Measurements from ENCODE around the gene ZFYVE26. TPM values are rescaled to one million over a fixed set of nuclear protein-coding genes. Genes with fewer than 3 reads are reported as not detected.

The ZFYVE26 gene
- total and polyA plus RNA-seq, 4 donors: 14.0 to 20.3 (median 15.5) TPM

DNA sequence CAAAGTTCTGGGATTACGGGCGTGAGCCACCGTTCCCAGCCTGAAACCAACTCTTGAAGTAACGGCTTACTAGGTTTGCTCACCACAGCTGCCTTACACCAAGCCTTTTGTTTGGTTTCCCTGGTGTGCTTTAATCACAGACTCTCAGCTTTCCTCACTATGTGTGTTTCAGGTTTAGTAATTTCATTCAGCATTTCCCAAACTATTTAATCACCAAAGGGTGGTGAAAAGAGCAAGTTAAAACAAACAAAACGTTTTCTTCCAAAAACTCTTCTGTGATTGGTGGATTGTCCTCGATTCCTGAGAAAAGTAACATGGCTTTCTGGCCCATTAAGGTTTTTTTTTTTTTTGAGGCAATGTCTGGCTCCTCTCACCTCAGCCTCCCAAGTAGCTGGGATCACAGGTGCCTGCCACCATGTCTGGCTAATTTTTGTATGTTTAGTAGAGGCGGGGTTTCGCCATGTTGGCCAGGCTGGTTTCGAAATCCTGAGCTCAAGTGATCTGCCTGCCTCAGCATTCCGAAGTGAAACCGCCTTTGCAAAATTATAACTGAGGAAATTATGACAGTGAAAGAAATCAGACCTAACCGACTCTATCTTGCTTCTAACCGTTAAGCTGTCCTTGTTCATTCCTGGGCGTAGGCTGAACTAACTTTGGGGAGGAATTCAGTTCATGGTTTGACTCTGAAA lies 1.5 kb upstream of the ZFYVE26 start:
- Histone ChIP-seq H3K27me3 (ENCODE audit: control insufficient read depth, insufficient read depth, low read length) (no peaks in the 10 kb centered on the region), H3K27ac (ENCODE audit: low read depth, low read length) (no peak overlapping the region), H3K4me1 (ENCODE audit: control insufficient read depth, insufficient read depth, low read length) (peaks cover 12% of the 10 kb centered on the region), H3K36me3 (ENCODE audit: control insufficient read depth, insufficient read depth, low read length) (no peaks in the 10 kb centered on the region), H3K4me3 (ENCODE audit: low read depth, low read length) (no peak overlapping the region), H3K9me3 (ENCODE audit: control insufficient read depth, insufficient read depth, low read length) (no peaks in the 10 kb centered on the region)
- no peak for DNase-seq (ENCODE audit: low read depth in 4 of 6, low spot score in 6 of 6)
- 93% methylated on average over 7 of the region's 14 CpGs for WGBS (ENCODE audit: insufficient coverage)

DNA sequence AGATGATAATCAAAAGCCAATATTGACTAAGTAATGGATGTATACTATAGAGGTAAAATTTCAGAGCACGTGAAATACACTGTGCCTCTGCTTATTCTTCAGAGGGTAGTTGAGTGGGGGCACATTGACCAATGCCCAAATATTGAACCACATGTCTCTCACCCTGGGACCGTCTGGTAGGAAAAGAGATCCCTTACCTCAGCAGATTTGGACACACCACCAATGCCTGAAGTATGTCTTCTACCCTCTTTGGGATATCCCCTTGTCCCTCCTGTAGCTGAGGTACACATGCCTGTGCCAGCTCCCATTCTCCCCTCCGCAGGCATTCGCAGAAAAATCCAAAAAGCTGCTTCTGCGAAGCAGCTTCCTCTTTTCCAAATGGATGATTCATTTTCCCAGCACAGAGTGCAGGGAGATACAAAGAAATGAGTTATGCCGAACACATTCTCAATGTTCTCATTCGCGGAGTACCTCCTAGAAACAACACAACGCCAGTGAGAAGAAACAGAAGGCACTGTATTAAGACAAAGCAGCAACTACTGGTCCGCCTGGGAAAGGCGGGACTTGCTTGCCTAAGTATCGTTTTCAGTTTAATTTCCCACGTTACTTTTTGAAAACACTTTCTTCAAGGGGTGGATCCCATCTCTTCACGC lies 691 bp downstream of the ZFYVE26 start:
- Histone ChIP-seq H3K9me3 (ENCODE audit: control insufficient read depth, insufficient read depth, low read length) (no peaks in the 10 kb centered on the region), H3K4me1 (ENCODE audit: control insufficient read depth, insufficient read depth, low read length) (peaks cover 12% of the 10 kb centered on the region), H3K36me3 (ENCODE audit: control insufficient read depth, insufficient read depth, low read length) (no peaks in the 10 kb centered on the region), H3K4me3 (ENCODE audit: low read depth, low read length) (peak overlapping the region; percentile 83), H3K27me3 (ENCODE audit: control insufficient read depth, insufficient read depth, low read length) (no peaks in the 10 kb centered on the region), H3K27ac (ENCODE audit: low read depth, low read length) (peak overlapping the region; percentile 83)
- DNase-seq (ENCODE audit: low read depth in 4 of 6, low spot score in 6 of 6): peak in 3 of 6 donors; percentile 11 to 56 (median 39)
- 5% methylated on average over 9 of the region's 14 CpGs for WGBS (ENCODE audit: insufficient coverage)

DNA sequence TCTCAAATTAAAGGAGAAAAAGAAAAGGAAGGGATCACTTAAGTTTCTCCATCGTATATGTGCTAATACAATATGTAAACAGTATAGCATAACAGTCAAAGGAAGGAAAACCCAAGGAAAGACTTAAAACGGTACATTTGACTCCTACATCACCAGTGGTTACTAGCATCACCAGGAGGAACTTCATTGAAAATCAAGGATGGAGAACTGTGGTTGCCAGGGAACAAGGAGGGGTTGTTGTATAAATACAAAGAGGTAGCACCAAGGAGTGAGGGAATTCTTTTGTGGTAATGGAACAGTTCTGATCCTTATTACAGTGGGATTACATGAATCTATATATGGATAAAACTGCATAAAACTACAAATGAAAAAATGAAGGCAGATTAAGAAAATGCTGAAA lies 1.6 kb downstream of the ZFYVE26 start:
- H3K4me3 ChIP-seq (ENCODE audit: low read depth, low read length): no peak overlapping the region
- WGBS (ENCODE audit: insufficient coverage): no CpG with 5 or more reads among the region's 2 CpGs

GRCh38 chr14:67806246-67806645 lies 10.1 kb downstream of the ZFYVE26 start:
- no peaks in the 10 kb centered on the region for H3K9me3 ChIP-seq (ENCODE audit: control insufficient read depth, insufficient read depth, low read length)
- no peak overlapping the region for H3K4me3 ChIP-seq (ENCODE audit: low read depth, low read length)
- no peak for DNase-seq (ENCODE audit: low read depth in 4 of 6, low spot score in 6 of 6)
- 93% methylated on average over 2 of the region's 3 CpGs for WGBS (ENCODE audit: insufficient coverage)
- H3K27ac ChIP-seq (ENCODE audit: low read depth, low read length): no peak overlapping the region
- no peaks in the 10 kb centered on the region for H3K27me3 ChIP-seq (ENCODE audit: control insufficient read depth, insufficient read depth, low read length)
- H3K36me3 ChIP-seq (ENCODE audit: control insufficient read depth, insufficient read depth, low read length): peaks cover 61% of the 10 kb centered on the region
- no peaks in the 10 kb centered on the region for H3K4me1 ChIP-seq (ENCODE audit: control insufficient read depth, insufficient read depth, low read length)

More for the DNA sequence above, 1.6 kb downstream of the ZFYVE26 start:
- Histone ChIP-seq H3K36me3 (ENCODE audit: control insufficient read depth, insufficient read depth, low read length) (peaks cover 1% of the 10 kb centered on the region), H3K9me3 (ENCODE audit: control insufficient read depth, insufficient read depth, low read length) (no peaks in the 10 kb centered on the region), H3K27ac (ENCODE audit: low read depth, low read length) (no peak overlapping the region), H3K4me1 (ENCODE audit: control insufficient read depth, insufficient read depth, low read length) (peaks cover 12% of the 10 kb centered on the region), H3K27me3 (ENCODE audit: control insufficient read depth, insufficient read depth, low read length) (no peaks in the 10 kb centered on the region)
- DNase-seq (ENCODE audit: low read depth in 4 of 6, low spot score in 6 of 6): no peak

DNA sequence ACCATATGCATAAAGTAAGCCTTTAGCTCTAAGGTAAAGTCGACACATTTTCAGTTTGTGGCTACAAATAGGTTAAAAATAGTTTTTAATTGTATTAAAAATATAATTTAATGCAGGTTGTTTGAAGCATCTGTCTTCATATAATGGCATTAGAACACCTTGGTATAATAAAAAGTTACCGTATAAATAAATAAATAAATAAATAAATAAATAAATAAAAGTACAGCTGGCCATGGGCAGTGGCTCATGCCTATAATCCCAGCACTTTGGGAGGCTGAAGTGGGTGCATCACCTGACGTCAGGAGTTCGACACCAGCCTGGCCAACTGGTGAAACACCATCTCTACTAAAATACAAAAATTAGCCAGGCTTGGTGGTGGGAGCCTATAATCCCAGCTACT lies 15.6 kb downstream of the ZFYVE26 start:
- H3K36me3 ChIP-seq (ENCODE audit: control insufficient read depth, insufficient read depth, low read length): peaks cover 66% of the 10 kb centered on the region
- H3K27ac ChIP-seq (ENCODE audit: low read depth, low read length): no peak overlapping the region
- no peak for DNase-seq (ENCODE audit: low read depth in 4 of 6, low spot score in 6 of 6)
- H3K27me3 ChIP-seq (ENCODE audit: control insufficient read depth, insufficient read depth, low read length): no peaks in the 10 kb centered on the region
- H3K9me3 ChIP-seq (ENCODE audit: control insufficient read depth, insufficient read depth, low read length): no peaks in the 10 kb centered on the region
- H3K4me1 ChIP-seq (ENCODE audit: control insufficient read depth, insufficient read depth, low read length): no peaks in the 10 kb centered on the region
- H3K4me3 ChIP-seq (ENCODE audit: low read depth, low read length): no peak overlapping the region
- no CpG with 5 or more reads among the region's 4 CpGs for WGBS (ENCODE audit: insufficient coverage)

GRCh38 chr14:67798731-67799130 lies 17.7 kb downstream of the ZFYVE26 start:
- Histone ChIP-seq H3K4me3 (ENCODE audit: low read depth, low read length) (no peak overlapping the region), H3K27me3 (ENCODE audit: control insufficient read depth, insufficient read depth, low read length) (no peaks in the 10 kb centered on the region), H3K36me3 (ENCODE audit: control insufficient read depth, insufficient read depth, low read length) (peaks cover 58% of the 10 kb centered on the region), H3K9me3 (ENCODE audit: control insufficient read depth, insufficient read depth, low read length) (no peaks in the 10 kb centered on the region), H3K4me1 (ENCODE audit: control insufficient read depth, insufficient read depth, low read length) (no peaks in the 10 kb centered on the region), H3K27ac (ENCODE audit: low read depth, low read length) (no peak overlapping the region)
- DNase-seq (ENCODE audit: low read depth in 4 of 6, low spot score in 6 of 6): no peak
- WGBS (ENCODE audit: insufficient coverage): 80% methylated on average over 20 of the region's 20 CpGs

GRCh38 chr14:67787673-67788072 lies 28.7 kb downstream of the ZFYVE26 start:
- no CpG with 5 or more reads among the region's 1 CpG for WGBS (ENCODE audit: insufficient coverage)
- H3K9me3 ChIP-seq (ENCODE audit: control insufficient read depth, insufficient read depth, low read length): no peaks in the 10 kb centered on the region

DNA sequence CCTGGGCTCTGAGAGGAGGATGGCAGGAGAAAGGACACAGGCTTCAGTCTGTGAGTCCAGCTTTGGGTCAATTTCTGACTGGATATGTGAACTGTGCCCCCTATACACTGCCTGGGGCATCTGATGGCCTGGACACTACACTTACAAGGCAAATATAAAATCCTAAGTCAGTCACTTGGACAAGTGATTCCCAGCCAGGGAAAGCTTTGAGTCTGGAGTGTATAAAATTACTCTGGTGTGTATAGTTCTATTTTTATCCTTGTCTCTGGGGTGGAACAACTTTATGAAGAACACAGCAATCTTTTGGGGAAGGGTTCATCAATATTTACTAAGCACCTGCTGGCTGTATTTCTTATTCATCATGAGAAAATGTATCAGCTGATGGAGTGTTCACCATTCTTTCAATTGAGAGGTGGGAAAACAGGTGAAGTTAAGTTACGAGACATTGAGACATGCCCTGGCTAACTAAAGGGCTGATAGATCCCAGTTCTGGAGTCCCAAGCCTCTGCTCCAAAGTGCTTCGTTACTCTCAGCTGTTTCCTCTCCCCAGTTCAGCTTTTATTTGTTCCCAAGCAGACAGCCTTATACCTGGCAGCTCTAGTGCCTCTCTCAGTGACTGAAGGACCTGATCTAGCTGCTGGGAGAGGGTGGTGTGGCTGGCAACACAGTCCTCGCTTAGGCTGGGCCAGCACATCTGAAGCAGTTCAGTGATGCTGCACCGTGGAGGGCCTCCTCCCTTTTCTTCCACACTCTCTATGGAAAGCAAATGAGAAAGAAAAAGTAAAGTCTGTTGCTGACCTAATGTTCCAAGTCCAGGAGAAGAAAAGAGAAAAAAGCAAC lies 30.9 kb downstream of the ZFYVE26 start:
- WGBS (ENCODE audit: insufficient coverage): 100% methylated on average over 1 of the region's 4 CpGs
- H3K4me3 ChIP-seq (ENCODE audit: low read depth, low read length): no peak overlapping the region
- H3K27ac ChIP-seq (ENCODE audit: low read depth, low read length): no peak overlapping the region
- no peaks in the 10 kb centered on the region for H3K27me3 ChIP-seq (ENCODE audit: control insufficient read depth, insufficient read depth, low read length)
- no peaks in the 10 kb centered on the region for H3K4me1 ChIP-seq (ENCODE audit: control insufficient read depth, insufficient read depth, low read length)
- peaks cover 52% of the 10 kb centered on the region for H3K36me3 ChIP-seq (ENCODE audit: control insufficient read depth, insufficient read depth, low read length)
- DNase-seq (ENCODE audit: low read depth in 4 of 6, low spot score in 6 of 6): no peak
- no peaks in the 10 kb centered on the region for H3K9me3 ChIP-seq (ENCODE audit: control insufficient read depth, insufficient read depth, low read length)

More at GRCh38 chr14:67787673-67788072, 28.7 kb downstream of the ZFYVE26 start:
- Histone ChIP-seq H3K4me1 (ENCODE audit: control insufficient read depth, insufficient read depth, low read length) (no peaks in the 10 kb centered on the region), H3K27me3 (ENCODE audit: control insufficient read depth, insufficient read depth, low read length) (no peaks in the 10 kb centered on the region), H3K27ac (ENCODE audit: low read depth, low read length) (no peak overlapping the region), H3K4me3 (ENCODE audit: low read depth, low read length) (no peak overlapping the region), H3K36me3 (ENCODE audit: control insufficient read depth, insufficient read depth, low read length) (peaks cover 45% of the 10 kb centered on the region)
- no peak for DNase-seq (ENCODE audit: low read depth in 4 of 6, low spot score in 6 of 6)

GRCh38 chr14:67784244-67784823 lies 32.1 kb downstream of the ZFYVE26 start:
- Histone ChIP-seq H3K4me3 (ENCODE audit: low read depth, low read length) (no peak overlapping the region), H3K9me3 (ENCODE audit: control insufficient read depth, insufficient read depth, low read length) (no peaks in the 10 kb centered on the region), H3K27me3 (ENCODE audit: control insufficient read depth, insufficient read depth, low read length) (no peaks in the 10 kb centered on the region), H3K4me1 (ENCODE audit: control insufficient read depth, insufficient read depth, low read length) (no peaks in the 10 kb centered on the region), H3K36me3 (ENCODE audit: control insufficient read depth, insufficient read depth, low read length) (peaks cover 53% of the 10 kb centered on the region), H3K27ac (ENCODE audit: low read depth, low read length) (no peak overlapping the region)
- WGBS (ENCODE audit: insufficient coverage): 84% methylated on average over 5 of the region's 5 CpGs
- no peak for DNase-seq (ENCODE audit: low read depth in 4 of 6, low spot score in 6 of 6)

Measured in spinal cord (tissue), 10 donors.